A549 (cell line): ENCODE results near the gene SLC10A2. TPM values are rescaled to one million over a fixed set of nuclear protein-coding genes. Genes with fewer than 3 reads are reported as not detected.

Experiments
- ATAC-seq, 2 experiments: fragments of 200-7000 bp in 1 of 2; fragments of >200 bp in 1 of 2; cut with Nextera tagmentation in 1 of 2; cut with Tn5 transposase in 1 of 2; 3 replicates each; pipeline versions ENCODE4 v1.8.0 to v1.9.1; 2018 to 2020; ENCODE audit warnings: mild to moderate bottlenecking in 1 of 2, moderate library complexity in 1 of 2
- CTCF ChIA-PET: fragments of 300-600 bp; sonication (Branson Sonifier 250); formaldehyde crosslinking; extraction: SDS; loops from one replicate; lab custom pipeline; 2021; ENCODE audit warnings: antibody characterized with exemption, inconsistent platforms; lab: Yijun Ruan, JAX
- POLR2A ChIA-PET: fragments of 350-600 bp; formaldehyde crosslinking; extraction: SDS; loops from one replicate; lab custom pipeline; 2021; ENCODE audit warnings: antibody characterized with exemption, inconsistent platforms; lab: Yijun Ruan, JAX
- DNase-seq, 2 experiments: peaks; one replicate each; pipeline versions ENCODE4 v3.0.0 to v3.0.0-alpha.2; 2011 to 2016; ENCODE audit warnings: low read depth in 1 of 2, low spot score in 1 of 2
- FAIRE-seq: peaks from 2 replicates; lab custom pipeline; 2011; peaks lifted over from hg19 to GRCh38; lab: Jason Lieb, UNC
- H3K27ac ChIP-seq, 2 experiments: fragments of >200 bp; sonication (Bioruptor Twin); formaldehyde crosslinking; 3 replicates each; pipeline ENCODE4 v1.5.1; 2016 to 2017
- H3K4me1 ChIP-seq: fragments of >200 bp; sonication (Bioruptor Twin); formaldehyde crosslinking; 3 replicates; pipeline ENCODE4 v1.6.1; 2016
- H3K4me2 ChIP-seq: fragments of >200 bp; sonication (Bioruptor Twin); formaldehyde crosslinking; 3 replicates; pipeline ENCODE4 v1.6.1; 2016
- H3K4me3 ChIP-seq: fragments of >200 bp; sonication (Bioruptor Twin); formaldehyde crosslinking; 3 replicates; pipeline ENCODE4 v1.5.1; 2016
- H3K9me3 ChIP-seq: fragments of >200 bp; sonication (Bioruptor Twin); formaldehyde crosslinking; 3 replicates; pipeline ENCODE4 v1.6.1; 2016
- CBX2 ChIP-seq: fragments of 200-600 bp; sonication (generic); IDR thresholded peaks from 2 replicates; pipeline ENCODE4 v1.6.1; 2016; ENCODE audit warnings: low read depth, mild to moderate bottlenecking, borderline replicate concordance
- CBX8 ChIP-seq: fragments of 200-600 bp; sonication (generic); IDR thresholded peaks from 2 replicates; pipeline ENCODE4 v1.6.1; 2016
- CHD2 ChIP-seq: fragments of 150-350 bp; IDR thresholded peaks from 2 replicates; pipeline ENCODE4 v1.6.1; 2014; ENCODE audit warnings: low read length; ENCODE audit not compliant: partially characterized antibody
- CHD4 ChIP-seq: fragments of 200-600 bp; sonication (generic); IDR thresholded peaks from 2 replicates; pipeline ENCODE4 v1.6.1; 2016; ENCODE audit warnings: antibody characterized with exemption, mild to moderate bottlenecking, borderline replicate concordance
- EHF ChIP-seq: fragments of 250-450 bp; sonication (Bioruptor Pico); IDR thresholded peaks from 2 replicates; pipeline ENCODE4 v1.5.0; 2020; ENCODE audit warnings: mild to moderate bottlenecking
- EHMT2 ChIP-seq: fragments of 200-600 bp; sonication (generic); IDR thresholded peaks from 2 replicates; pipeline ENCODE4 v1.6.1; 2016; ENCODE audit warnings: antibody characterized with exemption, low read depth, mild to moderate bottlenecking, moderate library complexity
- ESRRA ChIP-seq: fragments of 150-350 bp; IDR thresholded peaks from 2 replicates; pipeline ENCODE4 v1.6.1; 2014; ENCODE audit warnings: mild to moderate bottlenecking, low read length, borderline replicate concordance
- FOSB ChIP-seq: fragments of 250-450 bp; sonication (Bioruptor Pico); IDR thresholded peaks from 2 replicates; pipeline ENCODE4 v1.5.0; 2020; ENCODE audit warnings: mild to moderate bottlenecking, moderate library complexity
- FOSL2 ChIP-seq, 2 experiments: fragments of 450-650 bp in 1 of 2; fragments of >200 bp in 1 of 2; sonication (Bioruptor Twin) in 1 of 2; formaldehyde crosslinking; IDR thresholded peaks; 2 replicates each; pipeline versions ENCODE4 v1.5.0 to v1.6.1; 2016 to 2020; ENCODE audit warnings: mild to moderate bottlenecking in 1 of 2, moderate library complexity in 1 of 2
- GATA3 ChIP-seq: IDR thresholded peaks from 2 replicates; pipeline ENCODE4 v1.6.1; 2012; ENCODE audit warnings: borderline replicate concordance
- JUN ChIP-seq, 2 experiments: fragments of >200 bp; sonication (Bioruptor Twin); formaldehyde crosslinking; IDR thresholded peaks; 2 replicates in 1 of 2; 3 replicates in 1 of 2; pipeline ENCODE4 v1.6.1; 2016 to 2017
- KDM1A ChIP-seq: fragments of 200-600 bp; sonication (generic); IDR thresholded peaks from 2 replicates; pipeline ENCODE4 v1.6.1; 2016; ENCODE audit warnings: low read depth, mild to moderate bottlenecking
- KDM5A ChIP-seq: fragments of 200-600 bp; sonication (generic); IDR thresholded peaks from 2 replicates; pipeline ENCODE4 v1.6.1; 2016; ENCODE audit warnings: antibody characterized with exemption, mild to moderate bottlenecking
- MAZ ChIP-seq: fragments of 150-350 bp; IDR thresholded peaks from 2 replicates; pipeline ENCODE4 v1.6.1; 2014; ENCODE audit warnings: antibody characterized with exemption, low read depth, low read length, borderline replicate concordance
- RAD21 ChIP-seq, 2 experiments: fragments of >200 bp in 1 of 2; sonication (Bioruptor Twin) in 1 of 2; formaldehyde crosslinking in 1 of 2; IDR thresholded peaks in 1 of 2; conservative IDR thresholded peaks in 1 of 2; 2 replicates in 1 of 2; 3 replicates in 1 of 2; pipeline ENCODE4 v1.6.1; 2012 to 2018; ENCODE audit warnings: inconsistent platforms in 1 of 2
- RCOR1 ChIP-seq: fragments of 150-350 bp; IDR thresholded peaks from 2 replicates; pipeline ENCODE4 v1.6.1; 2014; ENCODE audit warnings: antibody characterized with exemption, low read length, low read depth
- WGBS: methylation state at CpG from one replicate; pipeline ENCODE4 v1.1.6; 2017; ENCODE audit errors: missing lambda C conversion rate; 5-methylcytosine and 5-hydroxymethylcytosine counted together
- polyA minus RNA-seq: library from RNA; depleted of rRNA, polyadenylated mRNA; stranded (reverse); fragments of >200 nt; gene quantifications from 2 replicates; pipeline ENCODE4 v1.2.3, GENCODE V29; 2011; rRNA and poly(A)+ RNA removed
- polyA plus RNA-seq, 4 experiments: library from polyadenylated mRNA; depleted of rRNA in 3 of 4; stranded (reverse); fragments of >200 nt; fragmentation: RNase III in 1 of 4; extraction: RNeasy Plus Mini Kit Qiagen cat#74134 plus additional on column Dnase treatment in 1 of 4; gene quantifications; 2 replicates in 3 of 4; 3 replicates in 1 of 4; pipeline ENCODE4 v1.2.3, GENCODE V29; 2011 to 2017
- TF ChIP-seq, protein P1 (sequence below): fragments of >200 bp; sonication (Bioruptor Twin); formaldehyde crosslinking; IDR thresholded peaks from 3 replicates; pipeline ENCODE4 v1.5.1; 2016
- TF ChIP-seq, protein P2 (sequence below): fragments of >200 bp; sonication (Bioruptor Twin); formaldehyde crosslinking; IDR thresholded peaks from 3 replicates; pipeline ENCODE4 v1.6.1; 2016
- TF ChIP-seq, protein P3 (sequence below): fragments of 150-350 bp; IDR thresholded peaks from 2 replicates; pipeline ENCODE4 v1.6.1; 2014; ENCODE audit warnings: low read depth, mild to moderate bottlenecking, low read length

Gene SLC10A2, protein sequence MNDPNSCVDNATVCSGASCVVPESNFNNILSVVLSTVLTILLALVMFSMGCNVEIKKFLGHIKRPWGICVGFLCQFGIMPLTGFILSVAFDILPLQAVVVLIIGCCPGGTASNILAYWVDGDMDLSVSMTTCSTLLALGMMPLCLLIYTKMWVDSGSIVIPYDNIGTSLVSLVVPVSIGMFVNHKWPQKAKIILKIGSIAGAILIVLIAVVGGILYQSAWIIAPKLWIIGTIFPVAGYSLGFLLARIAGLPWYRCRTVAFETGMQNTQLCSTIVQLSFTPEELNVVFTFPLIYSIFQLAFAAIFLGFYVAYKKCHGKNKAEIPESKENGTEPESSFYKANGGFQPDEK
- polyA plus RNA-seq (2011; rRNA removed) (not detected in 2 replicates), polyA plus RNA-seq (2017; fragmentation: RNase III; extraction: RNeasy Plus Mini Kit Qiagen cat#74134 plus additional on column Dnase treatment) (not detected in 3 replicates), polyA minus RNA-seq (not detected in 2 replicates)
- polyA plus RNA-seq (2012; cell fraction: cytosol; rRNA removed) = not detected in 2 replicates
- polyA plus RNA-seq (2012; cell fraction: nucleus; rRNA removed) = not detected in 2 replicates

DNA sequence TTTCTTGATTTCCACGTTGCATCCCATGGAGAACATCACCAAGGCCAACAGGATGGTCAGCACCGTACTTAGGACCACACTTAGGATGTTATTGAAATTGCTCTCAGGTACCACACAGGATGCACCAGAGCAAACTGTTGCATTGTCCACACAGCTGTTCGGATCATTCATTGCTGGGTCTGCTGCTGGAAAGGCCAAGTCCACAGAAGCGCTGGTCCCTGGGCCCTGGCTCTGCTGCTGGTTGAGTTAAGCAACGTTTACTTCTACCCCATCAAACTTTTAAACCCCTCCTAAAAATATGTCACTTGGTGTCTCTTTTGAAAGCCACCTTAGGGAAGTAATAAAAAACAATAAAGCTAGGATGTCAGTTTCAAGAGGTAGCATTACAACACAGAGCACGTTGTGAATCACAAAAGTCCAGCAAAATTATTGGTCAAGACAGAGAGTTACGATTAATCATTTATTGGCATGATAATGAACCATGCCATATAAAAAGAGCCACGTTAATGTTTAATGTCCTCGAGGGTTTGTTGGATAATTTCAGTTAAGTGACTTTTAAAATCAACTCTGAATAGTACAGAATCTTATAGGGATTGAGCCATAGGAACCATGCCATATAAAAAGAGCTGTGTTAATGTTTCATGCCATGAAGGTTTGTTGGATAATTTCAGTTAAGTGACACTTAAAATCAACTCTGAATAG, at the start of gene SLC10A2:
Gene SLC10A2, minus strand, starts transcription at position 339 of the 702 bp plus-strand sequence. Its CDS starts 168 bp downstream, at position 171.
- FAIRE-seq = no peak

DNA sequence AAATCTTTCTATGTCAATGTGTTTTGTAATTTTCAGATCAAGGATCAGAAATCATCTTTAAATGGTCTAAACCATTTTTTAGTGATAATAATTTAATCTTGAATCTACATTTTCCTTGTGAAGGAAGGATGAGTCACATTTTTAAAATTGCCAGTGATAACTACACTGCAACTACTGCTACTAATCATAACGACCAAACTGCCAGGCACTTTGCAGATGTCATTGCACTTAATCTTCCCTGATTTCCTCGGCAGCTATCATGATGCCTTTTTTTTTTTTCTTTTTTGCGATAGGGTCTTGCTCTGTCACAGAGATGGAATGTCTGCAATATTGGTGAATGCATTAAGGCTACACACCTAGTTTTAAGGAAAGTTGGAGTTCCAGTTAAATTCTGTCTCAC, 41.4 kb upstream of the SLC10A2 start:
- ChIA-PET POLR2A (no interaction called here), CTCF (no interaction called here)
- no peaks in the 10 kb centered on the region for H3K4me1 ChIP-seq
- TF ChIP-seq GATA3 (no peak), EHF (CRISPR knock-in tag) (no peak), MAZ (no peak), CHD4 (no peak), FOSB (no peak), RAD21 (conservative IDR thresholded peaks at IDR 0.05 in 1 of 2, IDR thresholded peaks at IDR 0.05 in 1 of 2) (no peak), EHMT2 (no peak), CHD2 (no peak), ESRRA (no peak), CBX8 (no peak), CBX2 (no peak), KDM1A (no peak), RCOR1 (no peak)
- TF ChIP-seq, protein P1, sequence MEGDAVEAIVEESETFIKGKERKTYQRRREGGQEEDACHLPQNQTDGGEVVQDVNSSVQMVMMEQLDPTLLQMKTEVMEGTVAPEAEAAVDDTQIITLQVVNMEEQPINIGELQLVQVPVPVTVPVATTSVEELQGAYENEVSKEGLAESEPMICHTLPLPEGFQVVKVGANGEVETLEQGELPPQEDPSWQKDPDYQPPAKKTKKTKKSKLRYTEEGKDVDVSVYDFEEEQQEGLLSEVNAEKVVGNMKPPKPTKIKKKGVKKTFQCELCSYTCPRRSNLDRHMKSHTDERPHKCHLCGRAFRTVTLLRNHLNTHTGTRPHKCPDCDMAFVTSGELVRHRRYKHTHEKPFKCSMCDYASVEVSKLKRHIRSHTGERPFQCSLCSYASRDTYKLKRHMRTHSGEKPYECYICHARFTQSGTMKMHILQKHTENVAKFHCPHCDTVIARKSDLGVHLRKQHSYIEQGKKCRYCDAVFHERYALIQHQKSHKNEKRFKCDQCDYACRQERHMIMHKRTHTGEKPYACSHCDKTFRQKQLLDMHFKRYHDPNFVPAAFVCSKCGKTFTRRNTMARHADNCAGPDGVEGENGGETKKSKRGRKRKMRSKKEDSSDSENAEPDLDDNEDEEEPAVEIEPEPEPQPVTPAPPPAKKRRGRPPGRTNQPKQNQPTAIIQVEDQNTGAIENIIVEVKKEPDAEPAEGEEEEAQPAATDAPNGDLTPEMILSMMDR = no peak
- TF ChIP-seq, protein P2, sequence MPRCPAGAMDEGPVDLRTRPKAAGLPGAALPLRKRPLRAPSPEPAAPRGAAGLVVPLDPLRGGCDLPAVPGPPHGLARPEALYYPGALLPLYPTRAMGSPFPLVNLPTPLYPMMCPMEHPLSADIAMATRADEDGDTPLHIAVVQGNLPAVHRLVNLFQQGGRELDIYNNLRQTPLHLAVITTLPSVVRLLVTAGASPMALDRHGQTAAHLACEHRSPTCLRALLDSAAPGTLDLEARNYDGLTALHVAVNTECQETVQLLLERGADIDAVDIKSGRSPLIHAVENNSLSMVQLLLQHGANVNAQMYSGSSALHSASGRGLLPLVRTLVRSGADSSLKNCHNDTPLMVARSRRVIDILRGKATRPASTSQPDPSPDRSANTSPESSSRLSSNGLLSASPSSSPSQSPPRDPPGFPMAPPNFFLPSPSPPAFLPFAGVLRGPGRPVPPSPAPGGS = no peak
- TF ChIP-seq, protein P3, sequence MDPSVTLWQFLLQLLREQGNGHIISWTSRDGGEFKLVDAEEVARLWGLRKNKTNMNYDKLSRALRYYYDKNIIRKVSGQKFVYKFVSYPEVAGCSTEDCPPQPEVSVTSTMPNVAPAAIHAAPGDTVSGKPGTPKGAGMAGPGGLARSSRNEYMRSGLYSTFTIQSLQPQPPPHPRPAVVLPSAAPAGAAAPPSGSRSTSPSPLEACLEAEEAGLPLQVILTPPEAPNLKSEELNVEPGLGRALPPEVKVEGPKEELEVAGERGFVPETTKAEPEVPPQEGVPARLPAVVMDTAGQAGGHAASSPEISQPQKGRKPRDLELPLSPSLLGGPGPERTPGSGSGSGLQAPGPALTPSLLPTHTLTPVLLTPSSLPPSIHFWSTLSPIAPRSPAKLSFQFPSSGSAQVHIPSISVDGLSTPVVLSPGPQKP = no peak
- whole genome bisulfite sequencing = 1% methylated on average over 3 of the region's 3 CpGs
- H3K27ac ChIP-seq = no peak overlapping the region
- ATAC-seq (no peak), DNase-seq (no peak), FAIRE-seq (no peak)
- no peaks in the 10 kb centered on the region for H3K9me3 ChIP-seq
- no peak overlapping the region for H3K4me2 ChIP-seq
- no peak overlapping the region for H3K4me3 ChIP-seq

More for the DNA sequence above, at the start of gene SLC10A2:
- 2% methylated on average over 9 of the region's 9 CpGs for WGBS
- H3K4me1 ChIP-seq = no peaks in the 10 kb centered on the region
- no peak for DNase-seq
- TF ChIP-seq GATA3 (no peak), MAZ (no peak), KDM5A (no peak), JUN (IDR thresholded peaks at IDR 0.05) (no peak), FOSL2 (IDR thresholded peaks at IDR 0.05) (no peak), FOSL2 (CRISPR knock-in tag; IDR thresholded peaks at IDR 0.05) (no peak)
- TF ChIP-seq, all 56 proteins: peak for 0
- H3K9me3 ChIP-seq = no peaks in the 10 kb centered on the region
- POLR2A ChIA-PET = no interaction called here
- no peak within 1 kb of the TSS for H3K4me2 ChIP-seq
- H3K27ac ChIP-seq = no peak within 1 kb of the TSS
- no peak for ATAC-seq
- no peak within 1 kb of the TSS for H3K4me3 ChIP-seq
- CTCF ChIA-PET = no interaction called here
